ENCODE data around the gene FCAMR. TPM values are rescaled to one million over a fixed set of nuclear protein-coding genes. Genes with fewer than 3 reads are reported as not detected.
A peak's percentile ranks its signal among the peaks of the same experiment; 100 is the strongest.

The FCAMR gene
- polyA plus RNA-seq, 3 donors, result not detected

GRCh38 chr1:206963119-206963712, 7.0 kb downstream of the FCAMR start:
- peak in 1 of 3 donors; percentile 11 for DNase-seq
- TF ChIP-seq CTCF (IDR thresholded peaks at IDR 0.05), result no peak
- 92% methylated on average over 2 of the region's 5 CpGs for WGBS (ENCODE audit: insufficient coverage)
- Histone ChIP-seq H3K27me3 (ENCODE audit: control insufficient read depth in 2 of 2, insufficient read depth in 2 of 2, low read length in 2 of 2) (no peaks in the 10 kb centered on the region), H3K27ac (ENCODE audit: low read depth in 1 of 2, low read length in 2 of 2) (no peak overlapping the region), H3K4me3 (replicated peaks in 1 of 3; ENCODE audit: low read depth in 2 of 3, low read length in 3 of 3) (no peak overlapping the region), H2AFZ (ENCODE audit: insufficient read depth, low read depth, low read length, poor library complexity, severe bottlenecking) (no peak overlapping the region), H3K36me3 (replicated peaks in 1 of 2; ENCODE audit: control insufficient read depth in 1 of 2, insufficient read depth in 2 of 2, low read length in 2 of 2) (no peaks in the 10 kb centered on the region), H3K9ac (ENCODE audit: insufficient read depth, low read length, poor library complexity, severe bottlenecking) (no peak overlapping the region), H3K79me2 (ENCODE audit: insufficient read depth, low read length) (no peaks in the 10 kb centered on the region), H4K20me1 (ENCODE audit: insufficient read depth, low read length) (peaks cover 4% of the 10 kb centered on the region), H3K4me1 (ENCODE audit: control insufficient read depth in 1 of 2, insufficient read depth in 2 of 2, low read length in 2 of 2) (peaks cover 48 to 58% of the 10 kb centered on the region in 2 donors), H3K4me2 (replicated peaks; ENCODE audit: extremely low read depth, low read length, poor library complexity, severe bottlenecking) (no peak overlapping the region), H3K9me3 (replicated peaks in 1 of 2; ENCODE audit: control insufficient read depth in 1 of 2, insufficient read depth in 1 of 2, low read length in 2 of 2) (no peaks in the 10 kb centered on the region)
- Mint-ChIP-seq H3K27me3 (ENCODE audit: low read depth in 3 of 3) (peaks cover 28 to 33% (median 31%) of the 10 kb centered on the region in 3 donors), H3K36me3 (peaks cover 0 to 5% of the 10 kb centered on the region in 2 donors), H3K27ac (no peak overlapping the region), H3K9me3 (peaks cover 0 to 4% (median 0%) of the 10 kb centered on the region in 7 donors), H3K4me3 (no peak overlapping the region), H3K4me1 (peaks cover 48% of the 10 kb centered on the region)
- intact Hi-C loops (cut with micrococcal nuclease), result loop anchor here in 1 of 2 donors (10.0 kb wide), 1 partner anchor 228 kb away; no protein-coding TSS in a partner anchor

GRCh38 chr1:206962272-206962671, 8.0 kb downstream of the FCAMR start:
- Histone ChIP-seq H3K36me3 (replicated peaks in 1 of 2; ENCODE audit: control insufficient read depth in 1 of 2, insufficient read depth in 2 of 2, low read length in 2 of 2) (no peaks in the 10 kb centered on the region), H3K9me3 (replicated peaks in 1 of 2; ENCODE audit: control insufficient read depth in 1 of 2, insufficient read depth in 1 of 2, low read length in 2 of 2) (no peaks in the 10 kb centered on the region), H3K4me3 (replicated peaks in 1 of 3; ENCODE audit: low read depth in 2 of 3, low read length in 3 of 3) (peak overlapping the region in 1 of 3 experiments; percentile 45), H3K27me3 (ENCODE audit: control insufficient read depth in 2 of 2, insufficient read depth in 2 of 2, low read length in 2 of 2) (no peaks in the 10 kb centered on the region), H3K27ac (ENCODE audit: low read depth in 1 of 2, low read length in 2 of 2) (no peak overlapping the region), H3K9ac (ENCODE audit: insufficient read depth, low read length, poor library complexity, severe bottlenecking) (no peak overlapping the region), H4K20me1 (ENCODE audit: insufficient read depth, low read length) (peaks cover 4% of the 10 kb centered on the region), H3K4me2 (replicated peaks; ENCODE audit: extremely low read depth, low read length, poor library complexity, severe bottlenecking) (peak overlapping the region; percentile 51), H3K4me1 (ENCODE audit: control insufficient read depth in 1 of 2, insufficient read depth in 2 of 2, low read length in 2 of 2) (peaks cover 38 to 49% of the 10 kb centered on the region in 2 donors), H2AFZ (ENCODE audit: insufficient read depth, low read depth, low read length, poor library complexity, severe bottlenecking) (no peak overlapping the region), H3K79me2 (ENCODE audit: insufficient read depth, low read length) (no peaks in the 10 kb centered on the region)
- Mint-ChIP-seq H3K4me1 (peaks cover 38% of the 10 kb centered on the region), H3K27me3 (ENCODE audit: low read depth in 3 of 3) (peaks cover 28 to 33% (median 32%) of the 10 kb centered on the region in 3 donors), H3K36me3 (peaks cover 0 to 5% of the 10 kb centered on the region in 2 donors), H3K27ac (peak overlapping the region in 6 of 7 donors; percentile 16 to 78 (median 46)), H3K4me3 (peak overlapping the region in 1 of 2 donors; percentile 72), H3K9me3 (peaks cover 0 to 4% (median 0%) of the 10 kb centered on the region in 7 donors)
- WGBS (ENCODE audit: insufficient coverage), result 23% methylated on average over 7 of the region's 7 CpGs
- intact Hi-C loops (cut with micrococcal nuclease), result loop anchor here in 1 of 2 donors (10.0 kb wide), 1 partner anchor 227 kb away; no protein-coding TSS in a partner anchor
- TF ChIP-seq CTCF (IDR thresholded peaks at IDR 0.05), result no peak
- DNase-seq, result peak; percentile 57 to 73 (median 63)

Data from CD14-positive monocyte (primary cell).